Calu3 (cell line): ENCODE results near the gene HIVEP2. TPM values are rescaled to one million over a fixed set of nuclear protein-coding genes. Genes with fewer than 3 reads are reported as not detected.

Source experiments
- BruUV-seq: library from RNA; stranded (reverse); fragments of 400-500 nt; replicated peaks from 2 replicates; lab custom pipeline; 2021; lab: Mats Ljungman, UMichigan
- CTCF ChIA-PET: fragments of 300-600 bp; sonication (Branson Sonifier 250); formaldehyde crosslinking; loops from one replicate; lab custom pipeline; 2022; ENCODE audit warnings: antibody characterized with exemption; lab: Charles Lee
- DNase-seq: peaks from one replicate; pipeline ENCODE4 v3.0.0; 2022
- H3K27ac Mint-ChIP-seq: one replicate; pipeline ENCODE4 v1.8.0; 2022; ENCODE audit warnings: mixed read lengths; ENCODE audit not compliant: unreplicated experiment
- H3K27me3 Mint-ChIP-seq: one replicate; pipeline ENCODE4 v1.8.0; 2022; ENCODE audit warnings: mixed read lengths; ENCODE audit not compliant: unreplicated experiment
- H3K36me3 Mint-ChIP-seq: one replicate; pipeline ENCODE4 v1.8.0; 2022; ENCODE audit warnings: mild to moderate bottlenecking, moderate library complexity, mixed read lengths; ENCODE audit not compliant: insufficient read depth, unreplicated experiment
- H3K4me1 Mint-ChIP-seq: one replicate; pipeline ENCODE4 v1.8.0; 2022; ENCODE audit warnings: mild to moderate bottlenecking, low read depth, mixed read lengths; ENCODE audit not compliant: unreplicated experiment
- H3K4me3 Mint-ChIP-seq: one replicate; pipeline ENCODE4 v1.8.0; 2022; ENCODE audit warnings: mild to moderate bottlenecking, low read depth, moderate library complexity, mixed read lengths; ENCODE audit not compliant: unreplicated experiment
- H3K9me3 Mint-ChIP-seq: one replicate; pipeline ENCODE4 v1.8.0; 2022; ENCODE audit warnings: low read depth, mixed read lengths; ENCODE audit not compliant: unreplicated experiment
- CTCF ChIP-seq: fragments of 200-600 bp; IDR thresholded peaks from one replicate; pipeline ENCODE4 v1.8.0; 2022; ENCODE audit warnings: antibody characterized with exemption; ENCODE audit not compliant: unreplicated experiment
- intact Hi-C: fragments of 100-400 bp; cut with micrococcal nuclease; formaldehyde crosslinking; loops from one replicate; pipeline ENCODE4 v1.10.0; 2022; ENCODE audit not compliant: unreplicated experiment
- total RNA-seq: library from RNA; stranded (reverse); gene quantifications from 2 replicates; pipeline ENCODE4 v1.2.3, GENCODE V29; 2022

HIVEP2 gene
- total RNA-seq, 1 experiment from 2014 or later, result 18.4 TPM

- Mint-ChIP-seq H3K4me1 (no peaks in the 10 kb centered on the region), H3K36me3 (no peaks in the 10 kb centered on the region), H3K27me3 (no peaks in the 10 kb centered on the region), H3K27ac (no peak overlapping the region), H3K9me3 (no peaks in the 10 kb centered on the region), H3K4me3 (no peak overlapping the region)
- CTCF ChIA-PET, result no interaction called here
- no peak for DNase-seq
- BruUV-seq, result no TSS peak
- TF ChIP-seq CTCF, result no peak
- intact Hi-C loops, result no loop called here
Measured at GRCh38 chr6:142729618-142730017, 215.4 kb downstream of the HIVEP2 start.

GRCh38 chr6:142728910-142729481 lies 216.0 kb downstream of the HIVEP2 start:
- TF ChIP-seq CTCF, result no peak
- Mint-ChIP-seq H3K4me1 (no peaks in the 10 kb centered on the region), H3K9me3 (no peaks in the 10 kb centered on the region), H3K4me3 (no peak overlapping the region), H3K27me3 (no peaks in the 10 kb centered on the region), H3K27ac (no peak overlapping the region), H3K36me3 (no peaks in the 10 kb centered on the region)
- no TSS peak for BruUV-seq
- intact Hi-C loops, result no loop called here
- DNase-seq, result no peak
- CTCF ChIA-PET, result no interaction called here

DNA sequence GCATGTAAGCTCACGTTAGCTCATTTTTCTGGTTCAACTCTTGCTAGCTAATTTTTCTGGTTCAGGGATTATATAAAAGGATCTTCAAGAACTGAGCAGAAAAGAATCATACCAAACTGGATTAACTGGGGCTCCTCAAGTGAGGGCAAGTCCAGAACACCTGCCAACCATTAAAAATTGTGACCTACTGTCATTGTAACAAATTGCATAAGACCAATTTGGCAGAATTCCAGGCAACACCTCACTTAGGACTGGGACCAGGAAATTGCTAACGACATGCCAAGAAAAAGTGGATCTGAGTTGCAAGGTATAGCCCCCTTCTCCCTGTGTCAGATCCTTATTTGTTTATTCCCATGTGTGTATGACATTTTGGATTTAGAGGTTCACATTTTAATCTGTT lies 216.6 kb downstream of the HIVEP2 start:
- BruUV-seq, result no TSS peak
- no peaks in the 10 kb centered on the region for H3K36me3 Mint-ChIP-seq
- H3K4me1 Mint-ChIP-seq, result no peaks in the 10 kb centered on the region
- no peak overlapping the region for H3K27ac Mint-ChIP-seq
- DNase-seq, result peak; percentile 50
- no peaks in the 10 kb centered on the region for H3K9me3 Mint-ChIP-seq
- no peak for TF ChIP-seq CTCF
- intact Hi-C loops, result no loop called here
- no peaks in the 10 kb centered on the region for H3K27me3 Mint-ChIP-seq
- H3K4me3 Mint-ChIP-seq, result no peak overlapping the region
- CTCF ChIA-PET, result interaction anchor here (1.0 kb wide), 1 partner anchor 9 kb away, joined by 3 read pairs; no protein-coding TSS in a partner anchor

GRCh38 chr6:142726616-142727015 lies 218.4 kb downstream of the HIVEP2 start:
- CTCF ChIA-PET, result no interaction called here
- Mint-ChIP-seq H3K4me3 (no peak overlapping the region), H3K27ac (no peak overlapping the region), H3K9me3 (no peaks in the 10 kb centered on the region), H3K27me3 (no peaks in the 10 kb centered on the region), H3K4me1 (no peaks in the 10 kb centered on the region), H3K36me3 (no peaks in the 10 kb centered on the region)
- BruUV-seq, result no TSS peak
- intact Hi-C loops, result no loop called here
- no peak for DNase-seq
- no peak for TF ChIP-seq CTCF
